DND-41 (cell line): Measurements from ENCODE around the gene EFHC1.

Source experiments
- ATAC-seq: fragments of 200-7000 bp; cut with Tn5 transposase; 3 replicates; pipeline ENCODE4 v1.9.1; 2021; ENCODE audit warnings: low read depth; ENCODE audit not compliant: insufficient read depth
- DNase-seq: peaks from one replicate; pipeline ENCODE4 v3.0.0-alpha.2; 2020
- H2AFZ ChIP-seq: 2 replicates; pipeline ENCODE4 v1.6.0; 2012; ENCODE audit warnings: low read depth, low read length
- H3K27ac ChIP-seq: 2 replicates; pipeline ENCODE4 v1.5.1; 2012; ENCODE audit warnings: low read length, inconsistent platforms
- H3K27me3 ChIP-seq: fragments of 200-600 bp; sonication (generic); 2 replicates; pipeline ENCODE4 v1.6.0; 2012; ENCODE audit warnings: low read length, mild to moderate bottlenecking, inconsistent platforms; ENCODE audit not compliant: insufficient read depth, poor library complexity
- H3K36me3 ChIP-seq: 2 replicates; pipeline ENCODE4 v1.5.1; 2012; ENCODE audit warnings: low read length, inconsistent platforms; ENCODE audit not compliant: insufficient read depth
- H3K4me1 ChIP-seq: 2 replicates; pipeline ENCODE4 v1.5.1; 2012; ENCODE audit warnings: mild to moderate bottlenecking, low read length; ENCODE audit not compliant: insufficient read depth
- H3K4me2 ChIP-seq: 2 replicates; pipeline ENCODE4 v1.6.0; 2012; ENCODE audit warnings: mild to moderate bottlenecking, moderate library complexity, low read length, inconsistent platforms; ENCODE audit not compliant: insufficient read depth
- H3K4me3 ChIP-seq, 2 experiments: fragments of 200-600 bp in 1 of 2; shearing (Covaris generic) in 1 of 2; 2 replicates each; pipeline ENCODE4 v1.5.1; 2012 to 2016; ENCODE audit warnings: inconsistent platforms in 2 of 2, low read length in 2 of 2, mild to moderate bottlenecking in 2 of 2, low read depth in 1 of 2, moderate library complexity in 1 of 2
- H3K79me2 ChIP-seq: 2 replicates; pipeline ENCODE4 v1.6.0; 2012; ENCODE audit warnings: low read length, inconsistent platforms; ENCODE audit not compliant: insufficient read depth
- H3K9ac ChIP-seq: 2 replicates; pipeline ENCODE4 v1.6.0; 2012; ENCODE audit warnings: low read depth, mild to moderate bottlenecking, inconsistent platforms, low read length, moderate library complexity
- H3K9me3 ChIP-seq: 2 replicates; pipeline ENCODE4 v1.5.1; 2012; ENCODE audit warnings: low read length, moderate library complexity, mild to moderate bottlenecking, inconsistent platforms; ENCODE audit not compliant: insufficient read depth, severe bottlenecking
- H4K20me1 ChIP-seq: 2 replicates; pipeline ENCODE4 v1.6.0; 2012; ENCODE audit warnings: low read length; ENCODE audit not compliant: insufficient read depth
- CTCF ChIP-seq: IDR thresholded peaks from 2 replicates; pipeline ENCODE4 v1.5.1; 2012; ENCODE audit warnings: borderline replicate concordance, low read length, moderate library complexity, mild to moderate bottlenecking; ENCODE audit not compliant: poor library complexity, severe bottlenecking; ENCODE audit errors: extremely low read depth
- EZH2 ChIP-seq: IDR thresholded peaks from 3 replicates; pipeline ENCODE4 v1.6.1; 2012; ENCODE audit warnings: borderline replicate concordance, low read depth, mild to moderate bottlenecking, moderate library complexity, low read length, inconsistent platforms; ENCODE audit not compliant: severe bottlenecking

The EFHC1 gene

GRCh38 chr6:52504782-52505136 lies 84.6 kb downstream of the EFHC1 start:
- H3K36me3 ChIP-seq, result peaks cover 65% of the 10 kb centered on the region
- no peak for DNase-seq

GRCh38 chr6:52505726-52506409 lies 85.7 kb downstream of the EFHC1 start:
- no peak for TF ChIP-seq EZH2
- peak; percentile 22 for TF ChIP-seq CTCF
- Histone ChIP-seq H3K27ac (no peak overlapping the region), H4K20me1 (no peaks in the 10 kb centered on the region), H3K79me2 (no peaks in the 10 kb centered on the region), H3K4me3 (no peak overlapping the region), H3K27me3 (no peaks in the 10 kb centered on the region), H3K9me3 (no peaks in the 10 kb centered on the region), H3K36me3 (peaks cover 76% of the 10 kb centered on the region), H2AFZ (no peak overlapping the region), H3K9ac (no peak overlapping the region), H3K4me2 (no peak overlapping the region), H3K4me1 (no peaks in the 10 kb centered on the region)
- no peak; the same call in 2 of the 3 replicates for ATAC-seq
- DNase-seq, result no peak

More at GRCh38 chr6:52504782-52505136, 84.6 kb downstream of the EFHC1 start:
- Histone ChIP-seq H3K4me1 (no peaks in the 10 kb centered on the region), H3K27me3 (no peaks in the 10 kb centered on the region), H3K4me3 (no peak overlapping the region), H3K4me2 (no peak overlapping the region), H4K20me1 (no peaks in the 10 kb centered on the region), H2AFZ (no peak overlapping the region), H3K79me2 (no peaks in the 10 kb centered on the region), H3K9ac (no peak overlapping the region), H3K9me3 (no peaks in the 10 kb centered on the region), H3K27ac (no peak overlapping the region)
- TF ChIP-seq EZH2 (no peak), CTCF (no peak)
- no peak for ATAC-seq

GRCh38 chr6:52506476-52506875 lies 86.3 kb downstream of the EFHC1 start:
- Histone ChIP-seq H3K79me2 (no peaks in the 10 kb centered on the region), H3K4me3 (no peak overlapping the region), H3K27me3 (no peaks in the 10 kb centered on the region), H3K4me2 (no peak overlapping the region), H3K9ac (no peak overlapping the region), H3K27ac (no peak overlapping the region), H3K9me3 (no peaks in the 10 kb centered on the region), H4K20me1 (no peaks in the 10 kb centered on the region), H3K4me1 (no peaks in the 10 kb centered on the region), H2AFZ (no peak overlapping the region), H3K36me3 (peaks cover 76% of the 10 kb centered on the region)
- DNase-seq (no peak), ATAC-seq (no peak)
- TF ChIP-seq EZH2, result no peak
- no peak for TF ChIP-seq CTCF

GRCh38 chr6:52507557-52508260 lies 87.6 kb downstream of the EFHC1 start:
- DNase-seq (no peak), ATAC-seq (no peak)
- no peak overlapping the region for H3K9ac ChIP-seq
- H3K4me2 ChIP-seq, result no peak overlapping the region
- H3K36me3 ChIP-seq, result peaks cover 79% of the 10 kb centered on the region
- H4K20me1 ChIP-seq, result no peaks in the 10 kb centered on the region
- H3K27ac ChIP-seq, result no peak overlapping the region; the same call in 1 of the 2 replicates
- H2AFZ ChIP-seq, result no peak overlapping the region
- TF ChIP-seq CTCF (no peak), EZH2 (no peak)
- no peaks in the 10 kb centered on the region for H3K27me3 ChIP-seq
- H3K4me3 ChIP-seq, result no peak overlapping the region
- H3K9me3 ChIP-seq, result no peaks in the 10 kb centered on the region
- H3K4me1 ChIP-seq, result no peaks in the 10 kb centered on the region
- H3K79me2 ChIP-seq, result no peaks in the 10 kb centered on the region
